Esophagus muscularis mucosa (tissue), 4 donors: Measurements from ENCODE around the gene LRRIQ1. TPM values are rescaled to one million over a fixed set of nuclear protein-coding genes. Genes with fewer than 3 reads are reported as not detected.

Experiments
- DNase-seq: peaks from one replicate; pipeline ENCODE4 v3.0.0-alpha.2; 2017; ENCODE audit errors: extremely low spot score
- H3K27ac ChIP-seq, 4 donors: fragments of 200-600 bp; sonication (generic); replicated peaks in 1 of 4; 1 replicate in 3 of 4; 2 replicates in 1 of 4; pipeline ENCODE4 v1.5.1; 2016 to 2019; ENCODE audit warnings: mild to moderate bottlenecking in 1 of 4
- H3K27me3 ChIP-seq, 4 donors: fragments of 200-600 bp; sonication (generic); one replicate each; pipeline versions ENCODE4 v1.5.1 to v1.6.0; 2016 to 2019
- H3K36me3 ChIP-seq, 4 donors: fragments of 200-600 bp; sonication (generic); one replicate each; pipeline ENCODE4 v1.5.1; 2016 to 2019
- H3K4me1 ChIP-seq, 4 donors: fragments of 200-600 bp; sonication (generic); one replicate each; pipeline ENCODE4 v1.5.1; 2016 to 2019
- H3K4me3 ChIP-seq, 4 donors: fragments of 200-600 bp; sonication (generic); 1 replicate in 2 of 4; 2 replicates in 2 of 4; pipeline ENCODE4 v1.5.1; 2016 to 2019; ENCODE audit warnings: mild to moderate bottlenecking in 4 of 4, moderate library complexity in 1 of 4
- H3K9me3 ChIP-seq, 4 donors: fragments of 200-600 bp; sonication (generic); 1 replicate in 3 of 4; 2 replicates in 1 of 4; pipeline ENCODE4 v1.5.1; 2016 to 2019
- EP300 ChIP-seq: sonication (generic); formaldehyde crosslinking; IDR thresholded peaks from one replicate; pipeline ENCODE4 v1.6.1; 2017; ENCODE audit warnings: antibody characterized with exemption
- POLR2A ChIP-seq: fragments of 450-650 bp; IDR thresholded peaks from one replicate; pipeline ENCODE4 v1.6.1; 2017; ENCODE audit warnings: antibody characterized with exemption, moderate library complexity, mild to moderate bottlenecking, low read depth
- POLR2AphosphoS5 ChIP-seq, 2 donors: sonication (generic); formaldehyde crosslinking; IDR thresholded peaks; one replicate each; pipeline ENCODE4 v1.6.1; 2017; ENCODE audit warnings: antibody characterized with exemption in 2 of 2
- WGBS: methylation state at CpG from one replicate; pipeline ENCODE4 v1.1.5; 2018; 5-methylcytosine and 5-hydroxymethylcytosine counted together
- intact Hi-C: fragments of 100-400 bp; cut with DNase I; formaldehyde crosslinking; loops from one replicate; pipeline ENCODE4 v1.15.1; 2023
- total RNA-seq, 4 donors: library from RNA; depleted of rRNA; stranded (reverse); fragments of >200 nt; gene quantifications; one replicate each; pipeline versions ENCODE4 v1.1.0 to v1.2.1, GENCODE V29; 2016
- TF ChIP-seq, protein P1 (sequence below), 3 experiments: fragments of 200-600 bp in 2 of 3; fragments of 450-650 bp in 1 of 3; sonication (generic) in 2 of 3; IDR thresholded peaks; one replicate each; pipeline ENCODE4 v1.5.1; 2017 to 2019; ENCODE audit warnings: antibody characterized with exemption in 3 of 3, mild to moderate bottlenecking in 2 of 3, moderate library complexity in 1 of 3

Gene LRRIQ1
- total RNA-seq, 4 donors from 2014 or later: 0.13 to 0.42 (median 0.23) TPM

DNA sequence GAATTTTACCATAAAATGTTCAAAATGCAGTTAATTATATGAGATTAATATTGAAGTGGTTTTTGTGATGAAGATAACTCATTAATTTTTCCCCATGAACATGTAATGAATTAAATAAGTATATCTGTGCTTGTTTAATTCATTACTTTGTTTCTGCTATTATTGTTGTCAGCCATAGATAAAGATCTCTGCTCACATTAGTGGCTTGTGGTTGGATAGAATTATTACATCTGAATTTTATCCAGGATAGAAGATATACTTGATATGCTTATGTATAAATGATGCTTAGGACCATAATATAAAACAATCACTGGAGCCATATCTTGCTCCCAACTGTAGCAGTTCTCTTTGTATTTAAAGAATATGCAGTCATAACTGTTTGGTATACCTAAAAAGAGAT, 18.5 kb upstream of the LRRIQ1 start:
- Histone ChIP-seq H3K4me1 (no peaks in the 10 kb centered on the region), H3K27ac (no peak overlapping the region), H3K9me3 (no peaks in the 10 kb centered on the region), H3K36me3 (no peaks in the 10 kb centered on the region), H3K4me3 (no peak overlapping the region), H3K27me3 (no peaks in the 10 kb centered on the region)
- DNase-seq: no peak
- intact Hi-C loops: no loop called here
- TF ChIP-seq POLR2AphosphoS5 (IDR thresholded peaks at IDR 0.05): no peak
- TF ChIP-seq, protein P1, sequence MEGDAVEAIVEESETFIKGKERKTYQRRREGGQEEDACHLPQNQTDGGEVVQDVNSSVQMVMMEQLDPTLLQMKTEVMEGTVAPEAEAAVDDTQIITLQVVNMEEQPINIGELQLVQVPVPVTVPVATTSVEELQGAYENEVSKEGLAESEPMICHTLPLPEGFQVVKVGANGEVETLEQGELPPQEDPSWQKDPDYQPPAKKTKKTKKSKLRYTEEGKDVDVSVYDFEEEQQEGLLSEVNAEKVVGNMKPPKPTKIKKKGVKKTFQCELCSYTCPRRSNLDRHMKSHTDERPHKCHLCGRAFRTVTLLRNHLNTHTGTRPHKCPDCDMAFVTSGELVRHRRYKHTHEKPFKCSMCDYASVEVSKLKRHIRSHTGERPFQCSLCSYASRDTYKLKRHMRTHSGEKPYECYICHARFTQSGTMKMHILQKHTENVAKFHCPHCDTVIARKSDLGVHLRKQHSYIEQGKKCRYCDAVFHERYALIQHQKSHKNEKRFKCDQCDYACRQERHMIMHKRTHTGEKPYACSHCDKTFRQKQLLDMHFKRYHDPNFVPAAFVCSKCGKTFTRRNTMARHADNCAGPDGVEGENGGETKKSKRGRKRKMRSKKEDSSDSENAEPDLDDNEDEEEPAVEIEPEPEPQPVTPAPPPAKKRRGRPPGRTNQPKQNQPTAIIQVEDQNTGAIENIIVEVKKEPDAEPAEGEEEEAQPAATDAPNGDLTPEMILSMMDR (IDR thresholded peaks at IDR 0.05): no peak
- no peak for TF ChIP-seq POLR2A
- no peak for TF ChIP-seq EP300

DNA sequence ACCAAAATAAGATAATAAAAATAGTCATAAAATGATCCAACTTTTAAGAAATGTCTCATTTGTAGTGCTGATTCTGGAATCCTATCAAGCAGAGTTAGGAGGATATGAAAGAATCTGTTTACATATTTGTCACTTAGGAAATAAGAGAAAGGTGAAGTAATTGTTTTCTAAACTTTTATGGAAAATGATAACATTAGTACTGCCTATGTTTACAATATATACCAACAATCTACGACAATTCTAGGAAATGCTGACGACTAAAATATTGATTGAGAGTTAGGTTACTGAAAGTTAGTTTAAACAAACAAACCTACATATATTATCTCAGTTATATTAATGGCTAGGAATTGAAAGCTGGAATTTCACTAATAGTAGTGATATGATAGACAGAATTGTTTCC, 18.1 kb upstream of the LRRIQ1 start:
- WGBS: 44% methylated on average over 2 of the region's 2 CpGs
- no peak overlapping the region for H3K27ac ChIP-seq
- H3K36me3 ChIP-seq: no peaks in the 10 kb centered on the region
- no peaks in the 10 kb centered on the region for H3K9me3 ChIP-seq
- H3K4me3 ChIP-seq: no peak overlapping the region
- H3K4me1 ChIP-seq: no peaks in the 10 kb centered on the region
- no peaks in the 10 kb centered on the region for H3K27me3 ChIP-seq
- no peak for DNase-seq
- TF ChIP-seq POLR2A (no peak), POLR2AphosphoS5 (IDR thresholded peaks at IDR 0.05) (no peak), EP300 (no peak)
- TF ChIP-seq, protein P1 (IDR thresholded peaks at IDR 0.05): no peak
- intact Hi-C loops: no loop called here

DNA sequence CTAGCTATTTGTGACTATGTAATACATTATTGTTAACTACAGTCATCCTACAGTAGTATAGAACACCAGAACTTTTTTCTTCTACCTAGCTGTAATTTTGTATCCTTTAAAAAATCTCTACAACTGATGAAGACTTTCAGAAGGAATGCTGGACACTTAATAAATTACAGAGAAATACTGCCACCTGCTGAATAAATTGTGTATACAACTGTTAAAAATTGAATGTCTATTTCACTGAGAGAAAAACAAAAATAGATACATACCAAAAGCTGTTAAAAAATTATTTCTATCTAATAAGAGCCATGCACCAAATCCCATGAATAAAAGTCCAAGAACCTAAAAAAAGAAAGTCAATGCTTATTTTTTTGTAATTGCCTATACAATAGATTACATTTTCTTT, 6.7 kb upstream of the LRRIQ1 start:
- H3K4me3 ChIP-seq: no peak overlapping the region
- no peaks in the 10 kb centered on the region for H3K9me3 ChIP-seq
- TF ChIP-seq POLR2A: no peak
- TF ChIP-seq, protein P1 (IDR thresholded peaks at IDR 0.05): peak; percentile 35 to 57 (median 53)
- no peak overlapping the region for H3K27ac ChIP-seq
- H3K36me3 ChIP-seq: no peaks in the 10 kb centered on the region
- no peak for DNase-seq
- intact Hi-C loops: loop anchor here (2.0 kb wide), 1 partner anchor 155 kb away; no protein-coding TSS in a partner anchor
- no peaks in the 10 kb centered on the region for H3K4me1 ChIP-seq
- H3K27me3 ChIP-seq: peaks cover 0 to 4% (median 0%) of the 10 kb centered on the region in 4 donors

DNA sequence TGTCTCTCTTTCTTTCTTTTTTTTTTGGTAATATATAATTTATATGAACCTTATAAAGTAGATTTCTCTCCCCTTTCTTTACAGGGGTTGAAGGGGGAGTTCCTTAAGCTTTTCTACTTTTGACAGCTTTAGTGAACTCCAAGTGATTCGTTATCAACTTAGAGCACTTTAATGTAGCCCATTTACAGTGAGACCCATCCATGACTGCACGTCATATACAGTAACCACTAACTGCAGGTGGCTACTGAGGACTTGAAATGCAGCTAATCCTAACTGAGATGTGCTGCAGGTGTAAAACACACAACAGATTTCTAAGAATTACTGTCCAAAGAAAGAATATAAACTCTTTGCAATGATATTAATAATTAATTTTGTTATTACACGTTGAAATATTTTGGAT, 582 bp downstream of the LRRIQ1 start:
- DNase-seq: no peak
- WGBS: 20% methylated on average over 3 of the region's 3 CpGs
- no peak for TF ChIP-seq POLR2A
- no peak for TF ChIP-seq POLR2AphosphoS5 (IDR thresholded peaks at IDR 0.05)
- TF ChIP-seq, protein P1 (IDR thresholded peaks at IDR 0.05): no peak
- no peak for TF ChIP-seq EP300
- H3K4me3 ChIP-seq: peak overlapping the region; percentile 57 to 63 (median 59)
- H3K9me3 ChIP-seq: no peaks in the 10 kb centered on the region
- H3K36me3 ChIP-seq: no peaks in the 10 kb centered on the region
- H3K27ac ChIP-seq: no peak overlapping the region
- H3K4me1 ChIP-seq: peaks cover 0 to 8% (median 3%) of the 10 kb centered on the region in 4 donors
- intact Hi-C loops: no loop called here
- no peaks in the 10 kb centered on the region for H3K27me3 ChIP-seq

DNA sequence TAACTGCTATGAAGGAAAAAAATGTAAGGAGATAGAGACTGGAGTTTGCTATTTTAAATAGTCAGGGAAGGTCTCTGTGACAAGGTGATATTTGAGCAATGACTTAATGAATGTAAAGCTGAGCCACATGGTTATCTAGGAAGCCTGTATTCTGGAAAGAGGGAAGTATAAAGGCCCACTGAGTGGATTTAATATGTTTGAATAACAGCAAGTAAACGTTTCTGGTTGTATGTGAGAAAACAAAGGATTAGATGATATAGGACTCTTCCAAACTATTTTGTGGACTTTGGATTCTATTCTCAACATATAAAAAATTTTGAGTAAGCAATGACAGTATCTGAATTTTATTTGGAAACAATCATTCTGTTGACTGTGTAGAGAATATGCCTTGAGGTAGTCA, 5.2 kb downstream of the LRRIQ1 start:
- TF ChIP-seq POLR2AphosphoS5 (IDR thresholded peaks at IDR 0.05) (no peak), EP300 (no peak), POLR2A (no peak)
- TF ChIP-seq, protein P1 (IDR thresholded peaks at IDR 0.05): no peak
- intact Hi-C loops: no loop called here
- H3K27ac ChIP-seq: no peak overlapping the region
- DNase-seq: no peak
- H3K9me3 ChIP-seq: no peaks in the 10 kb centered on the region
- H3K4me3 ChIP-seq: no peak overlapping the region
- H3K4me1 ChIP-seq: peaks cover 0 to 5% (median 2%) of the 10 kb centered on the region in 4 donors
- H3K27me3 ChIP-seq: no peaks in the 10 kb centered on the region
- no peaks in the 10 kb centered on the region for H3K36me3 ChIP-seq
- 46% methylated on average over 1 of the region's 1 CpG for WGBS
